Stimulated activated effector memory CD8-positive, alpha-beta T cell treated with anti-CD3 and anti-CD28 coated beads, Interleukin-12 subunit alpha, Interleukin-12 subunit beta, amount 100 ng/mL, for 72 hours (primary cell): Measurements from ENCODE around the gene PKP1.
"Not testable (repeated sequence)": the region's sequence is repeated elsewhere in the genome, so short reads cannot be mapped to it uniquely, and the experiment has no call there.

Experiments
- ATAC-seq: fragments of 150-1000 bp; cut with Tn5 transposase; 2 replicates; pipeline ENCODE4 v1.10.0; 2021
- DNase-seq, 2 donors: peaks; one replicate each; pipeline ENCODE4 v3.0.0; 2021 to 2022; ENCODE audit warnings: low spot score in 2 of 2
- H3K27ac Mint-ChIP-seq: one replicate; pipeline ENCODE4 v1.8.0; 2022; ENCODE audit warnings: mild to moderate bottlenecking, mixed read lengths
- H3K36me3 Mint-ChIP-seq: one replicate; pipeline ENCODE4 v1.8.0; 2022; ENCODE audit warnings: mild to moderate bottlenecking, mixed read lengths
- H3K4me1 Mint-ChIP-seq: one replicate; pipeline ENCODE4 v1.8.0; 2022; ENCODE audit warnings: mixed read lengths
- H3K4me3 Mint-ChIP-seq: one replicate; pipeline ENCODE4 v1.8.0; 2022; ENCODE audit warnings: mild to moderate bottlenecking, mixed read lengths
- H3K9me3 Mint-ChIP-seq: one replicate; pipeline ENCODE4 v1.8.0; 2022; ENCODE audit warnings: mixed read lengths

The PKP1 gene, protein sequence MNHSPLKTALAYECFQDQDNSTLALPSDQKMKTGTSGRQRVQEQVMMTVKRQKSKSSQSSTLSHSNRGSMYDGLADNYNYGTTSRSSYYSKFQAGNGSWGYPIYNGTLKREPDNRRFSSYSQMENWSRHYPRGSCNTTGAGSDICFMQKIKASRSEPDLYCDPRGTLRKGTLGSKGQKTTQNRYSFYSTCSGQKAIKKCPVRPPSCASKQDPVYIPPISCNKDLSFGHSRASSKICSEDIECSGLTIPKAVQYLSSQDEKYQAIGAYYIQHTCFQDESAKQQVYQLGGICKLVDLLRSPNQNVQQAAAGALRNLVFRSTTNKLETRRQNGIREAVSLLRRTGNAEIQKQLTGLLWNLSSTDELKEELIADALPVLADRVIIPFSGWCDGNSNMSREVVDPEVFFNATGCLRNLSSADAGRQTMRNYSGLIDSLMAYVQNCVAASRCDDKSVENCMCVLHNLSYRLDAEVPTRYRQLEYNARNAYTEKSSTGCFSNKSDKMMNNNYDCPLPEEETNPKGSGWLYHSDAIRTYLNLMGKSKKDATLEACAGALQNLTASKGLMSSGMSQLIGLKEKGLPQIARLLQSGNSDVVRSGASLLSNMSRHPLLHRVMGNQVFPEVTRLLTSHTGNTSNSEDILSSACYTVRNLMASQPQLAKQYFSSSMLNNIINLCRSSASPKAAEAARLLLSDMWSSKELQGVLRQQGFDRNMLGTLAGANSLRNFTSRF

DNA sequence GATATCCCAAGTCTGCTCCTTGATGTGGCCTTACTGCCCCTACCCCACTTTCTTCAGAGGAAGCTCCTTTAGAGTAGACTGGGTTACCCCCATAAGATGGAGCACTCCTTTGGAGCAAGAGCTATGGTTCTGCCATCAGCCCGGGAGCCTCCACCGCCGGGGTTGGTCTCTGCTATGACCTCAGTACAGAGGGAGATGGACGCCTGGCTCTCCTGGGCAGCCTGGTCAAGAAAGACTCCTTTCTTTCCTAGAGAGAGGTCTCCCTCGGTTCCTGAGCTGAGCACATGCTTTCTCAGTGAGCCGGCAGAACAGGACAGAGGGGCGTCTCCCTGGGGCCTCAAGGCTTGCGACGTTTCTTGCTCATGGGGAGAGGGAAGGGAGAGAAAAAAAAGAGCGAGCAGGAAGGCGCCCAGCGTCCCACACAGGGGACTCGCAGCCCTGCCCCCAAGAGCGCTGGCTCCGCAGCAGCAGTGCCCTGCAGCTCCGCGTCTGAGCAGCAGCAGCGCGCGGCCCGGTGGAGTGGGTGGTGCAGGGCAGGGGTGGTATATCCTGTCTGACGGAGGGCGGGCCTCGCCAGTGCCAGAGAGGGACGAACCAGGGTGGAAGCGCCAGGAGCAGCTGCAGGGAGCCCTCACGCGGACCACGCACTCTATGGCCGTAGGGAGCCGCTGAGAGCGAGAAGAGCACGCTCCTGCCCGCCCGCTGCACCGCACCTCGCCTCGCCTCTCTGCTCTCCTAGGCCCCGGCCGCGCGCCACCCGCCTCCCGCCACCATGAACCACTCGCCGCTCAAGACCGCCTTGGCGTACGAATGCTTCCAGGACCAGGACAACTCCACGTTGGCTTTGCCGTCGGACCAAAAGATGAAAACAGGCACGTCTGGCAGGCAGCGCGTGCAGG lies at the start of gene PKP1:
Gene PKP1 (plus strand): TSS at position 576 of the 899 bp plus-strand sequence. CDS start 197 bp downstream, at position 773.
- Mint-ChIP-seq H3K4me1 (peaks cover 6% of the 10 kb centered on the region), H3K36me3 (no peaks in the 10 kb centered on the region), H3K27ac (no peak within 1 kb of the TSS), H3K4me3 (peak within 1 kb of the TSS; percentile 30), H3K9me3 (no peaks in the 10 kb centered on the region)
- DNase-seq (no peak), ATAC-seq (peak; percentile 57)

DNA sequence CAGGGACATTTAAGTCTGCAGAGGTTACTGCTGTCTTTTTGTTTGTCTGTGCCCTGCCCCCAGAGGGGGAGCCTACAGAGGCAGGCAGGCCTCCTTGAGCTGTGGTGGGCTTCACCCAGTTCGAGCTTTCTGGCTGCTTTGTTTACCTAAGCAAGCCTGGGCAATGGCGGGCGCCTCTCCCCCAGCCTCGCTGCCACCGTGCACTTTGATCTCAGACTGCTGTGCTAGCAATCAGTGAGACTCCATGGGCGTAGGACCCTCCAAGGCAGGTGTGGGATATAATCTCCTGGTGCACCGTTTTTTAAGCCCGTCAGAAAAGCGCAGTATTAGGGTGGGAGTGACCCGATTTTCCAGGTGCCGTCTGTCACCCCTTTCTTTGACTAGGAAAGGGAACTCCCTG lies 43.7 kb upstream of the PKP1 start:
- H3K36me3 Mint-ChIP-seq, H3K9me3 Mint-ChIP-seq, ATAC-seq, H3K4me1 Mint-ChIP-seq, H3K4me3 Mint-ChIP-seq, DNase-seq, H3K27ac Mint-ChIP-seq: not testable (repeated sequence)

DNA sequence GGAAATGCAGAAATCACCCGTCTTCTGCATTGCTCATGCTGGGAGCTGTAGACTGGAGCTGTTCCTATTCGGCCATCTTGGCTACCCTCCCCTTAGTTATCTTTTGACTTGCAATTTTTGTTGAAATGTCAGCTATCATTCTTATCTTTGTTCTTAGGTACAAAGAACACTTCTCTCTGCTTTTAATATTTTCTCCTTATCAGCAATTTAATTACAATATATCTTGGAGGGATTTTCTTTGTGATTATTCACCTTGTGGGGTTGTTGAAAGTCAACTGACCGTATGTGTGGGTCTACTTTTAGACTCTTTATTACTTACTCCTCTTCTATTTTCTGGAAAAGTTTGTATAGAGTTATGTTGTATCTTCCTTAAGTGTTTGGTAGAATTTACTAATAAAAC lies 43.1 kb upstream of the PKP1 start:
- H3K4me3 Mint-ChIP-seq = no peak overlapping the region
- H3K4me1 Mint-ChIP-seq = no peaks in the 10 kb centered on the region
- no peak overlapping the region for H3K27ac Mint-ChIP-seq
- ATAC-seq (no peak), DNase-seq (no peak)
- no peaks in the 10 kb centered on the region for H3K36me3 Mint-ChIP-seq
- H3K9me3 Mint-ChIP-seq = no peaks in the 10 kb centered on the region

DNA sequence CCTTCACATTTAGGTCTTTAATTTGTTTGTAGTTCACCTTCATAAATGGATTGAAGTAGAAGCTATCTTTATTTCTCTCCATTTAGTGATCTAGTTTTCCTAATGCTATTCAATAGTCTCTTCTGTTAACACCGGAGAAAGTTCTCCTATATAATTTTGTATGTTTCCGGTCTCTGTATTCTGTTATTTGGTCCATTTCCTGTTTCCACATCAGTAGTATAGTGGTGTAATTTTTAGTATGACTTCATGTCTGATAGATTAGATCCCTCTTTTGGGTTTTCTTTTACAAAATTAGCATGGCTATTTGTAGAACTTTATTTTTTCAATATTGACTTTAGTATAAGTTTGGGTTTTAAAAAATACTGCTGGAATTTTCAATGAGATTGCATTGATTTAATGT lies 41.6 kb upstream of the PKP1 start:
- no peak for DNase-seq
- Mint-ChIP-seq H3K4me1 (no peaks in the 10 kb centered on the region), H3K4me3 (no peak overlapping the region), H3K27ac (no peak overlapping the region), H3K9me3 (no peaks in the 10 kb centered on the region), H3K36me3 (no peaks in the 10 kb centered on the region)
- ATAC-seq = no peak

DNA sequence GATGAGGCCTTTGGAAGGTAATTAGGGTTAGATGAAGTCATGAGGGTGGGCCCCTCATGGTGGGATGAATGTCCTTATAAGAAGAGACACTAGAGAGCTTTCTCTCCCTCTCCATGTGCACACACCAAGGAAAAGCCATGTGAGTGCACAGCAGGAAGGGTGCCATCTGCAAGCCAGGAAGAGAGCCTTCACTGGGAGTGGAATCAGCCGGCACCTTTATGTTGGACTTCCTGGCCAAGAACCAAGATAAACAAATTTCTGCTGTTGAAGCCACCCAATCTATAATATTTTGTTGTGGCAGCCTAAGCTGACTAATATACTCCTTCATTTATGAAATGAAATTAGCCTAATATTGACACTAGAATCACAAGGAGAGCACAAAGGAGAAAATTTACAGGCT lies 38.2 kb upstream of the PKP1 start:
- no peaks in the 10 kb centered on the region for H3K4me1 Mint-ChIP-seq
- ATAC-seq (no peak), DNase-seq (no peak)
- no peaks in the 10 kb centered on the region for H3K36me3 Mint-ChIP-seq
- no peak overlapping the region for H3K4me3 Mint-ChIP-seq
- no peak overlapping the region for H3K27ac Mint-ChIP-seq
- H3K9me3 Mint-ChIP-seq = no peaks in the 10 kb centered on the region

DNA sequence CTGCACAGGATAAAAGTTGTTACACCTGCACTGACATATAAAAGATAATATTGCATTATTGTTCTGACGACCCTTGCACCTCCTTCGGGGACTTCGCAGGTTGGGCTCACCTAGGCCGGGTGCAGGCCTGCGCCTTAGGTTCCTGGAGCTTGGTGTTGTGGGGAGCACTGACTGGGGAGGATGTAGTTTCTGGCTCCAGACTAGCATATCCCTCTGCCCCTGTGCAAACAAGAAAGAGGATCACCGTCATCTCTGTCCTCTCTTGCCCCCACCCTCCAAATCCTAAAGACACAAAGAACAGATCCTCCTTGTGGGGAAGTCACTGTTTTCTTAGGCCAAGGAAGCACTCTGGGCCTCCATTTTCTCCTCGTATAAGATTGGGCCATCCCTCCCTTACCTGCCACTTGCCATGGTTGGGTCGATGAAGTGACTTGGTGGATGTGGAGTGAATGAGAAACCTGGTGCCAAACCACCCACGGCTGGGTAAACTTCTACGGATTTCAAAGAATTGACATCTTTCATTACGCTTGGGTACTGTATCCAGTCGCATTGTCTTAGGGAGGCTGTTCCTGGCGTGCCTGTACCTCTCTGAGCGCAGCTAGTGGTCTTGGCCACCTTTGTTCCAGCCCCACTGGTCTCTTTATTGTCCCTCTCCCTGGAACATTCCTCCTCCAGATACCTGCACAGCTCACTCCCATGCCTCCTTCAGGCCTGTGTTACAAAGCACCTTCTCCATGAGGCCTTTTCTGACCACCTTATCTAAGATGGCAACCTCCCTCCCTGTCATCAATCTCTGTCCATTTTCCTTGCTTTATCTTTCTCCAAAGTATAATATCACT lies 34.4 kb upstream of the PKP1 start:
- no peak for DNase-seq
- H3K4me3 Mint-ChIP-seq = no peak overlapping the region

DNA sequence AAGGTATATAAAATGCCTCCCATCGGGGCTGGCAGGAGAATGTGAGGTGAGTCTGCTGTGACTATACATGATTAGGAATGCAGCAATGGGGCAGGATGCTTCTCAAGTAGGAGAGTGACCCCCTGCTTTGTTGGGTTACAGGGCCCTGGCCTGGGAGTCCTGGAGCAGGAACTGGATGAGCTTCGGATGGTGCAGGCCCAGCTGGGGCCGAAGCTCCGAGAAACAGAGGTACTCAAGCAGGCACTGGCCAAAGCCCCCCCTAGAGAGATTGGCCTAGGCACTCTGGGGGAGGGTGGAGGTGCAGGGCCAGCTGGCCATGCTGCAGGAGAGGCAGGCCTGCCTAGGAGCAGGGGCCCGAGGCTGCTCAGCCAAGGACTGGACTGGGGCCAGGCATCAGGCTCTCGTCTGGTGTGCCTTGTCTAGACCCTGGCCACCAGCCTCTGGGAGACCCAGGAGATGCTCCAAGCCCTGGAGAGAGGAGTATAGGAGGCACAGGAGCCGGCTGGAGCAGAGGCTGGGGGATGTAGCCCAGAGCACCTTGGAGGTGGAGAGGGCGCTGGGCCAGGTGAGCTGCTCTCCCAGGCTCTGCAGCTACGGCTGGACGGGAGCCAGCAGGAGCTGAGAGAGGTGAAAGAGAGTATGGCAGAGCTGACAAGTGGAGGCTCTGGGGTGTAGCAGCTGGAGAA lies 32.8 kb upstream of the PKP1 start:
- peak in 1 of 2 donors; percentile 42 for DNase-seq
- Mint-ChIP-seq H3K4me3 (no peak overlapping the region), H3K4me1 (no peaks in the 10 kb centered on the region), H3K9me3 (no peaks in the 10 kb centered on the region), H3K27ac (no peak overlapping the region), H3K36me3 (no peaks in the 10 kb centered on the region)
- peak; percentile 4 for ATAC-seq

More for the DNA sequence above, 34.4 kb upstream of the PKP1 start:
- H3K36me3 Mint-ChIP-seq = no peaks in the 10 kb centered on the region
- H3K9me3 Mint-ChIP-seq = no peaks in the 10 kb centered on the region
- ATAC-seq = no peak
- no peaks in the 10 kb centered on the region for H3K4me1 Mint-ChIP-seq
- H3K27ac Mint-ChIP-seq = no peak overlapping the region

DNA sequence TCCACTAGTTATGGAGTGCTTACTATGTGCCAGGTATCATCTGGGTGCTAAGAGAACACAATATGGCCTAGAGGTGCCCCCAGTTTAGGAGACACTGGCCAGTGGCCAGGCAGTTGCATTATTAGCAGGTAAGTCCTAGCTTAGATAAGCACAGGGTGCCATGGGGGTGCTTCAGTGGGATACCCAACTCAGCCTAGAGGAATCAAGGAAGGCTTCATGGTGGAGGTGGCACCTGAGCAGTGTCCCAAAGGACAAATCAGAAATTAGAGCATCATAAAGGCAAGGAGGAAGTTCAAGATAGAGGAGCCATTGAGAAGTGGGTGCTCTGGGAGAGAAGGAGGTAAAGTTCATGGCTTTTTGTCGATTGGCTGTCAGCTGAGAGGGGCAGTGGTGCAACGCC lies 31.9 kb upstream of the PKP1 start:
- Mint-ChIP-seq H3K4me3 (no peak overlapping the region), H3K27ac (no peak overlapping the region), H3K9me3 (no peaks in the 10 kb centered on the region), H3K4me1 (no peaks in the 10 kb centered on the region), H3K36me3 (no peaks in the 10 kb centered on the region)
- DNase-seq (no peak), ATAC-seq (no peak)

DNA sequence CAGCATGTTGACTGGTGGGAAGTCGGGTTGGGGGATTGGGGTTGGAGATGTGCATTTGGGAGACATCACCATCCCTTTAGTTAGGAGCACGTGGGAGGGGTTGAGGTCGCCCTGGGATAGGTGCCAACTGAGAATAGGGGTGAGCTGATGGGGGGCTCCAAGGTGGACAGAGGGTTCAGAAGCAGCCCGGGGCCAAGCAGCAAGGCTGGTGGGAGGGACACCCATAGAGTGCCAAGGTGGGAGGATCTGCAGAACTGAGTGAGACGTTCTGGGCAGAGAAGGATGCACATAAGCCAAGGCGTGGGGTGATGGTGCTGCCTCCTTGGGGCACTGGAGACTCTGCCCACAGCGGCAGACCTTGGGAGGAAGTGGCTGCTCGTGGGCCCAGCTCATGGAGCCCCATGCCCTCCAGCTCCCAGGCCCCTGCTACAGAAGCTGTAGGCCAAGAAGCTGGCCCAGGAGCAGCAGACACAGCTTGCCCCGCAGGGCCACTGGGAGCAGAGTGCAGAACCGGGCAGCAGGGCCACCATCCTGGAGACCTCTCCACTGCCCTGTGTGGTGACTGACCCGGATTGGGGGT lies 31.4 kb upstream of the PKP1 start:
- no peaks in the 10 kb centered on the region for H3K9me3 Mint-ChIP-seq
- H3K27ac Mint-ChIP-seq = no peak overlapping the region
- no peaks in the 10 kb centered on the region for H3K4me1 Mint-ChIP-seq

DNA sequence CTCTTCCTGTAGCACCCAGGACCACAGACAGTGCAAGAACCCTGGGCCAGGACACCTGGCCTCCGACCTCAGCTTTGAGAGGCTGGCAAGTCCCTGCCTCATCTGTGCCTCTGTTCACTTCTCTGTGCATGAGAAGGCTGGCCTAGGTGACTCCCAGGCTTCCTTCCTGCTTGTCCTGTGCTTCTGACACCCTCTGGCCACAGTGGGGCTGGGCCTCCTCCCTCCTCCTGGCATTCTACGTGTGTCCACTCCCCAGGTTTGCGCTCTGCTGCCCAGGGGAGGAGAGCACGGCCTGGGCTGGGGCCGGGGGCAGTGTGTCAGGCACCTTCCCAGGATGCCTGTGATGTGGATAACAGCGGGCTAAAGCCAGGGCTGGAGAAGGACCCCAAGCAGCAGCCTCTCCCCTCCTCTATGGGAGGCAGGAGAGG lies 30.3 kb upstream of the PKP1 start:
- H3K27ac Mint-ChIP-seq = no peak overlapping the region
- H3K9me3 Mint-ChIP-seq = no peaks in the 10 kb centered on the region
- no peak for ATAC-seq
- H3K36me3 Mint-ChIP-seq = no peaks in the 10 kb centered on the region
- DNase-seq = peak in 1 of 2 donors; percentile 45
- H3K4me1 Mint-ChIP-seq = no peaks in the 10 kb centered on the region
- no peak overlapping the region for H3K4me3 Mint-ChIP-seq

More for the DNA sequence above, 31.4 kb upstream of the PKP1 start:
- Mint-ChIP-seq H3K4me3 (no peak overlapping the region), H3K36me3 (no peaks in the 10 kb centered on the region)
- no peak for DNase-seq
- ATAC-seq = no peak

DNA sequence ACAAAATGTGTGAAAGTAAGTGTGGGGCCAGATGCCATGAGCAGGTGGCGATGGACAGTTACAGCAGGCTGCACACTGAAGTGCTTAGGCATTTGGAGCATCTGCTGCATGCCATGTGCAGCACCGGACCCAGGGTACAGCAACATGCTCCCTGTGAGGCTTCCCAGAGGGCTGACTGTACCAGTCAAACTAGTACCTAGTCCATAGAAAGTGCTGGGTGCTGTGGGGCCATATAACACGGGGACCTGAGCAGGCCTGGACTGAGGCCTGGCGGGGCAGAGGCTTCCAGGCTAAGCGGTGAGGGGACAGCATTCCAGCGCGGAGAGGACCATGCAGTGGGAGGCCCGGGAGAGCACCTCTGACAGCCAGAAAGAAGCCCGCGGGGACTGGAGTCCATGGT lies 29.9 kb upstream of the PKP1 start:
- no peak overlapping the region for H3K27ac Mint-ChIP-seq
- DNase-seq (no peak), ATAC-seq (no peak)
- H3K4me3 Mint-ChIP-seq = no peak overlapping the region
- H3K4me1 Mint-ChIP-seq = no peaks in the 10 kb centered on the region
- H3K36me3 Mint-ChIP-seq = no peaks in the 10 kb centered on the region
- H3K9me3 Mint-ChIP-seq = no peaks in the 10 kb centered on the region

DNA sequence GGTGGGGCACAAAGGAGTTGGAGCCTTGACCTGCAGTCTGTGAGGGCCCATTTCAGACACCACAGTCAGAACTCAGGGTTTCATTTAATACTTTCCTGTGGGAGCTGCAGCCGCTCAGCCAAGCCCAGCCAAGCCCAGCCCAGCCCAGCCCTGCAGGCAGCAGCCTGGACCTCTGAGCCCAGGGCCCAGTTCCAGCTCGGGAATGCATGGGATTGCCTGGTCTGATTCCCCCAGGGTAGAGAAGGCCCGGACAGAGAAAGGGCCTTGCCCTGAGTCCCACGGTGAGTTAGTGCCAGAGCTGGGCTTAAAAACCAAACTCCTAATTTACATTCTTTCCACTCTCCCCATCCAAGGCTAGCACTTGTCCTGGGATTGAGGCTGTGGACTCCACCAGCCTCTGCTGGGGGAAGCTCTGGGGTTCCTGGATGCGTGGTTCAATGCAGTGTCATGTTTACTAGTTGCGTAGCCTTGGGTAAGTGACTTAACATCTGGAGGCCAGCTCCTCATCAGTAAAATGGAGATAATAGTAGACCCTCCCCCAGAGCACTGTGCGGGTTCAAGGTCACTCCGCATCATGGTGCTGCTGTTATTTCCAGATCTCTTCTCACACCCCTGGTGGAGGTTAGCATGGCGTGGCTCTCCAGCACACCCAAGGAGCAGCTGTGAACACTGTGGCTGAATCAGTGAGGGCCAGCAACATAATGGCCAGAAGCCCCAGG lies 29.2 kb upstream of the PKP1 start:
- no peak for ATAC-seq
- no peak for DNase-seq
- Mint-ChIP-seq H3K36me3 (no peaks in the 10 kb centered on the region), H3K9me3 (no peaks in the 10 kb centered on the region), H3K4me1 (no peaks in the 10 kb centered on the region), H3K27ac (no peak overlapping the region), H3K4me3 (no peak overlapping the region)

DNA sequence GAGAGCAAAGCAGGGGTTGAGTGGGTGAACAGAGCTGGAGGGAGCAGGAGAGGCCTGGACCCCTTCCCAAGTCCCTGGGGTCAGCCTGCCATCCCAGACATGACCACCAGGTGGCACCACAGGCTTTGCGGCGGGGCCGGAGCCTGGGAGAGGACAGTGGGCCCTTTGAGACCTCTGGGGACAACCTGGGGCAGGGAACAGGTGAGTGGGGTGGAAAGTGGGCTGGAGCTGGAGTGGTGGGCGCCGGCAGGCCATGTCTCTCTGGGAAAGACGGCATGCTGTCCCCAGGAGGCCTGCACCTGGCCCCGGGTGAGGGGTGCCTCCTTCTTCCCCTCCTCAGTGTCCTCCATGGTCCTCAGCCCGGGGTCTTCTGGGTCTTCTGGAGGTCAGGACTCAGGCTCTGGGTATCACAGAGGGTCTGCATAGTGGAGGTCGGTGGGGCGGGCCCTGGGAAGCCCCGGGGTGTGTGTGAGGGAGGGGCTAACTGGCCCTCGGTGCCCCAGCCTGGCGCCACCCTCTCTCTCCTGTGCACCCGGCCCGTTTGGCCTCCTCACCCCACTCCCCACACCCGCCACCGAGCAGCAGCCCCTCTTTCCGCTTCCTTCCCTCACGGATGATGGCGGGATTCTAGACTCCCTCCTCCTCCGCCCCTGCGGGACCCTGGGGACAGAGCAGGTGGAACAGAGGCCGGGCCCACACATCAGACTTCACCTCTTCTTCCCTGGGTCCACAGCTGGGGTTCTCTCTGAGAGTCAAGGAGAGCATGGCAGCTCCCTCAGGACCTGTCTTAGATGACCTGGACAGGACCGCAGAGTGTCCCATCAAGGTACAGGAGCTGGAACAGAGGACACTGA lies 28.5 kb upstream of the PKP1 start:
- H3K4me1 Mint-ChIP-seq = no peaks in the 10 kb centered on the region
- no peak overlapping the region for H3K4me3 Mint-ChIP-seq
- H3K36me3 Mint-ChIP-seq = no peaks in the 10 kb centered on the region
- ATAC-seq = peak; percentile 51
- H3K9me3 Mint-ChIP-seq = no peaks in the 10 kb centered on the region
- peak; percentile 71 to 88 for DNase-seq
- H3K27ac Mint-ChIP-seq = no peak overlapping the region
